Measurements from ENCODE around the gene POGLUT2.

The POGLUT2 gene

GRCh38 chr13:102771298-102772041 lies 27.3 kb downstream of the POGLUT2 start:
- Histone ChIP-seq H3K4me1 (ENCODE audit: control insufficient read depth in 5 of 5, insufficient read depth in 5 of 5, low read length in 5 of 5) (peaks cover 0 to 19% (median 15%) of the 10 kb centered on the region in 5 donors), H3K4me3 (ENCODE audit: low read depth in 1 of 5, low read length in 5 of 5) (no peak overlapping the region), H3K36me3 (ENCODE audit: control insufficient read depth in 5 of 5, insufficient read depth in 5 of 5, low read length in 5 of 5) (no peaks in the 10 kb centered on the region), H3K9me3 (ENCODE audit: control insufficient read depth in 5 of 5, low read length in 5 of 5) (no peaks in the 10 kb centered on the region), H3K27ac (ENCODE audit: low read depth, low read length) (no peak overlapping the region), H3K27me3 (ENCODE audit: control insufficient read depth in 5 of 5, insufficient read depth in 4 of 5, low read length in 5 of 5) (no peaks in the 10 kb centered on the region), H3K9ac (ENCODE audit: low read length in 5 of 5) (no peak overlapping the region)

GRCh38 chr13:102770435-102770834 lies 28.3 kb downstream of the POGLUT2 start:
- peaks cover 0 to 19% (median 15%) of the 10 kb centered on the region in 5 donors for H3K4me1 ChIP-seq (ENCODE audit: control insufficient read depth in 5 of 5, insufficient read depth in 5 of 5, low read length in 5 of 5)
- peaks cover 0 to 2% (median 0%) of the 10 kb centered on the region in 5 donors for H3K36me3 ChIP-seq (ENCODE audit: control insufficient read depth in 5 of 5, insufficient read depth in 5 of 5, low read length in 5 of 5)
- H3K9ac ChIP-seq (ENCODE audit: low read length in 5 of 5), result no peak overlapping the region
- H3K4me3 ChIP-seq (ENCODE audit: low read depth in 1 of 5, low read length in 5 of 5), result no peak overlapping the region
- no peak overlapping the region for H3K27ac ChIP-seq (ENCODE audit: low read depth, low read length)
- no peaks in the 10 kb centered on the region for H3K27me3 ChIP-seq (ENCODE audit: control insufficient read depth in 5 of 5, insufficient read depth in 4 of 5, low read length in 5 of 5)
- H3K9me3 ChIP-seq (ENCODE audit: control insufficient read depth in 5 of 5, low read length in 5 of 5), result no peaks in the 10 kb centered on the region

- H3K36me3 ChIP-seq (ENCODE audit: control insufficient read depth in 5 of 5, insufficient read depth in 5 of 5, low read length in 5 of 5), result peaks cover 0 to 2% (median 0%) of the 10 kb centered on the region in 5 donors
- H3K4me1 ChIP-seq (ENCODE audit: control insufficient read depth in 5 of 5, insufficient read depth in 5 of 5, low read length in 5 of 5), result peaks cover 0 to 19% (median 15%) of the 10 kb centered on the region in 5 donors
- no peak overlapping the region for H3K4me3 ChIP-seq (ENCODE audit: low read depth in 1 of 5, low read length in 5 of 5)
- no peak overlapping the region for H3K9ac ChIP-seq (ENCODE audit: low read length in 5 of 5)
- H3K9me3 ChIP-seq (ENCODE audit: control insufficient read depth in 5 of 5, low read length in 5 of 5), result no peaks in the 10 kb centered on the region
- no peak overlapping the region for H3K27ac ChIP-seq (ENCODE audit: low read depth, low read length)
- H3K27me3 ChIP-seq (ENCODE audit: control insufficient read depth in 5 of 5, insufficient read depth in 4 of 5, low read length in 5 of 5), result no peaks in the 10 kb centered on the region
Observed at GRCh38 chr13:102769679-102770078, 29.1 kb downstream of the POGLUT2 start.

- Histone ChIP-seq H3K9me3 (ENCODE audit: control insufficient read depth in 5 of 5, low read length in 5 of 5) (no peaks in the 10 kb centered on the region), H3K36me3 (ENCODE audit: control insufficient read depth in 5 of 5, insufficient read depth in 5 of 5, low read length in 5 of 5) (peaks cover 0 to 2% (median 0%) of the 10 kb centered on the region in 5 donors), H3K4me1 (ENCODE audit: control insufficient read depth in 5 of 5, insufficient read depth in 5 of 5, low read length in 5 of 5) (peaks cover 0 to 13% (median 11%) of the 10 kb centered on the region in 5 donors), H3K9ac (ENCODE audit: low read length in 5 of 5) (no peak overlapping the region), H3K27me3 (ENCODE audit: control insufficient read depth in 5 of 5, insufficient read depth in 4 of 5, low read length in 5 of 5) (no peaks in the 10 kb centered on the region), H3K27ac (ENCODE audit: low read depth, low read length) (no peak overlapping the region), H3K4me3 (ENCODE audit: low read depth in 1 of 5, low read length in 5 of 5) (no peak overlapping the region)
Observed at GRCh38 chr13:102768909-102769308, 29.9 kb downstream of the POGLUT2 start.

GRCh38 chr13:102763741-102764140 lies 35.0 kb downstream of the POGLUT2 start:
- Histone ChIP-seq H3K27ac (ENCODE audit: low read depth, low read length) (no peak overlapping the region), H3K4me1 (ENCODE audit: control insufficient read depth in 5 of 5, insufficient read depth in 5 of 5, low read length in 5 of 5) (no peaks in the 10 kb centered on the region), H3K4me3 (ENCODE audit: low read depth in 1 of 5, low read length in 5 of 5) (no peak overlapping the region), H3K27me3 (ENCODE audit: control insufficient read depth in 5 of 5, insufficient read depth in 4 of 5, low read length in 5 of 5) (no peaks in the 10 kb centered on the region), H3K36me3 (ENCODE audit: control insufficient read depth in 5 of 5, insufficient read depth in 5 of 5, low read length in 5 of 5) (peaks cover 0 to 2% (median 0%) of the 10 kb centered on the region in 5 donors), H3K9me3 (ENCODE audit: control insufficient read depth in 5 of 5, low read length in 5 of 5) (no peaks in the 10 kb centered on the region), H3K9ac (ENCODE audit: low read length in 5 of 5) (no peak overlapping the region)

- Histone ChIP-seq H3K4me1 (ENCODE audit: control insufficient read depth in 5 of 5, insufficient read depth in 5 of 5, low read length in 5 of 5) (no peaks in the 10 kb centered on the region), H3K9ac (ENCODE audit: low read length in 5 of 5) (no peak overlapping the region), H3K27me3 (ENCODE audit: control insufficient read depth in 5 of 5, insufficient read depth in 4 of 5, low read length in 5 of 5) (no peaks in the 10 kb centered on the region), H3K9me3 (ENCODE audit: control insufficient read depth in 5 of 5, low read length in 5 of 5) (no peaks in the 10 kb centered on the region), H3K27ac (ENCODE audit: low read depth, low read length) (no peak overlapping the region), H3K36me3 (ENCODE audit: control insufficient read depth in 5 of 5, insufficient read depth in 5 of 5, low read length in 5 of 5) (peaks cover 0 to under 1% (median 0%) of the 10 kb centered on the region in 5 donors), H3K4me3 (ENCODE audit: low read depth in 1 of 5, low read length in 5 of 5) (no peak overlapping the region)
Observed at GRCh38 chr13:102761071-102761470, 37.7 kb downstream of the POGLUT2 start.

- Histone ChIP-seq H3K4me1 (ENCODE audit: control insufficient read depth in 5 of 5, insufficient read depth in 5 of 5, low read length in 5 of 5) (no peaks in the 10 kb centered on the region), H3K36me3 (ENCODE audit: control insufficient read depth in 5 of 5, insufficient read depth in 5 of 5, low read length in 5 of 5) (no peaks in the 10 kb centered on the region), H3K9me3 (ENCODE audit: control insufficient read depth in 5 of 5, low read length in 5 of 5) (no peaks in the 10 kb centered on the region), H3K27me3 (ENCODE audit: control insufficient read depth in 5 of 5, insufficient read depth in 4 of 5, low read length in 5 of 5) (no peaks in the 10 kb centered on the region), H3K4me3 (ENCODE audit: low read depth in 1 of 5, low read length in 5 of 5) (no peak overlapping the region), H3K9ac (ENCODE audit: low read length in 5 of 5) (no peak overlapping the region), H3K27ac (ENCODE audit: low read depth, low read length) (no peak overlapping the region)
Observed at GRCh38 chr13:102758842-102759241, 39.9 kb downstream of the POGLUT2 start.

- H3K4me1 ChIP-seq (ENCODE audit: control insufficient read depth in 5 of 5, insufficient read depth in 5 of 5, low read length in 5 of 5), result no peaks in the 10 kb centered on the region
- no peak overlapping the region for H3K27ac ChIP-seq (ENCODE audit: low read depth, low read length)
- no peak overlapping the region for H3K4me3 ChIP-seq (ENCODE audit: low read depth in 1 of 5, low read length in 5 of 5)
- peaks cover 0 to 2% (median 0%) of the 10 kb centered on the region in 5 donors for H3K9me3 ChIP-seq (ENCODE audit: control insufficient read depth in 5 of 5, low read length in 5 of 5)
- H3K36me3 ChIP-seq (ENCODE audit: control insufficient read depth in 5 of 5, insufficient read depth in 5 of 5, low read length in 5 of 5), result no peaks in the 10 kb centered on the region
- no peak overlapping the region for H3K9ac ChIP-seq (ENCODE audit: low read length in 5 of 5)
- no peaks in the 10 kb centered on the region for H3K27me3 ChIP-seq (ENCODE audit: control insufficient read depth in 5 of 5, insufficient read depth in 4 of 5, low read length in 5 of 5)
Observed at GRCh38 chr13:102757006-102757405, 41.8 kb downstream of the POGLUT2 start.

- Histone ChIP-seq H3K36me3 (ENCODE audit: control insufficient read depth in 5 of 5, insufficient read depth in 5 of 5, low read length in 5 of 5) (no peaks in the 10 kb centered on the region), H3K4me3 (ENCODE audit: low read depth in 1 of 5, low read length in 5 of 5) (no peak overlapping the region), H3K9me3 (ENCODE audit: control insufficient read depth in 5 of 5, low read length in 5 of 5) (peaks cover 0 to 8% (median 0%) of the 10 kb centered on the region in 5 donors), H3K27ac (ENCODE audit: low read depth, low read length) (no peak overlapping the region), H3K4me1 (ENCODE audit: control insufficient read depth in 5 of 5, insufficient read depth in 5 of 5, low read length in 5 of 5) (no peaks in the 10 kb centered on the region), H3K9ac (ENCODE audit: low read length in 5 of 5) (no peak overlapping the region), H3K27me3 (ENCODE audit: control insufficient read depth in 5 of 5, insufficient read depth in 4 of 5, low read length in 5 of 5) (no peaks in the 10 kb centered on the region)
Observed at GRCh38 chr13:102751886-102752285, 46.9 kb downstream of the POGLUT2 start.

GRCh38 chr13:102742506-102742905 lies 56.3 kb downstream of the POGLUT2 start:
- Histone ChIP-seq H3K27ac (ENCODE audit: low read depth, low read length) (no peak overlapping the region), H3K9me3 (ENCODE audit: control insufficient read depth in 5 of 5, low read length in 5 of 5) (peaks cover 0 to 10% (median 0%) of the 10 kb centered on the region in 5 donors), H3K36me3 (ENCODE audit: control insufficient read depth in 5 of 5, insufficient read depth in 5 of 5, low read length in 5 of 5) (no peaks in the 10 kb centered on the region), H3K4me3 (ENCODE audit: low read depth in 1 of 5, low read length in 5 of 5) (no peak overlapping the region), H3K9ac (ENCODE audit: low read length in 5 of 5) (no peak overlapping the region), H3K4me1 (ENCODE audit: control insufficient read depth in 5 of 5, insufficient read depth in 5 of 5, low read length in 5 of 5) (no peaks in the 10 kb centered on the region), H3K27me3 (ENCODE audit: control insufficient read depth in 5 of 5, insufficient read depth in 4 of 5, low read length in 5 of 5) (no peaks in the 10 kb centered on the region)

Measured in subcutaneous abdominal adipose tissue (tissue), 5 donors.